Measurements from ENCODE around the gene LGI1.

Gene LGI1

GRCh38 chr10:93773120-93773519, 15.4 kb downstream of the LGI1 start:
- no peak for TF ChIP-seq CTCF (IDR thresholded peaks at IDR 0.05; ENCODE audit: insufficient read depth, low read depth, low read length, missing control alignments)
- no peak for DNase-seq (ENCODE audit: low read depth)
- no peak overlapping the region for H3K4me3 ChIP-seq (ENCODE audit: low read length)

- no peak overlapping the region for H3K4me3 ChIP-seq (ENCODE audit: low read length)
- no peak for TF ChIP-seq CTCF (IDR thresholded peaks at IDR 0.05; ENCODE audit: insufficient read depth, low read depth, low read length, missing control alignments)
- DNase-seq (ENCODE audit: low read depth): no peak
Measured at GRCh38 chr10:93773705-93774104, 16.0 kb downstream of the LGI1 start.

GRCh38 chr10:93775356-93775755, 17.6 kb downstream of the LGI1 start:
- no peak overlapping the region for H3K4me3 ChIP-seq (ENCODE audit: low read length)
- TF ChIP-seq CTCF (IDR thresholded peaks at IDR 0.05; ENCODE audit: insufficient read depth, low read depth, low read length, missing control alignments): no peak
- no peak for DNase-seq (ENCODE audit: low read depth)

GRCh38 chr10:93777092-93777491, 19.4 kb downstream of the LGI1 start:
- no peak overlapping the region for H3K4me3 ChIP-seq (ENCODE audit: low read length)
- no peak for DNase-seq (ENCODE audit: low read depth)

GRCh38 chr10:93784059-93784458, 26.3 kb downstream of the LGI1 start:
- no peak for DNase-seq (ENCODE audit: low read depth)
- no peak overlapping the region for H3K4me3 ChIP-seq (ENCODE audit: low read length)
- no peak for TF ChIP-seq CTCF (IDR thresholded peaks at IDR 0.05; ENCODE audit: insufficient read depth, low read depth, low read length, missing control alignments)

More at GRCh38 chr10:93777092-93777491, 19.4 kb downstream of the LGI1 start:
- TF ChIP-seq CTCF (IDR thresholded peaks at IDR 0.05; ENCODE audit: insufficient read depth, low read depth, low read length, missing control alignments): no peak

GRCh38 chr10:93788413-93789208, 30.9 kb downstream of the LGI1 start:
- no peak for TF ChIP-seq CTCF (IDR thresholded peaks at IDR 0.05; ENCODE audit: insufficient read depth, low read depth, low read length, missing control alignments)
- no peak for DNase-seq (ENCODE audit: low read depth)
- no peak overlapping the region for H3K4me3 ChIP-seq (ENCODE audit: low read length)

- no peak overlapping the region for H3K4me3 ChIP-seq (ENCODE audit: low read length)
- no peak for TF ChIP-seq CTCF (IDR thresholded peaks at IDR 0.05; ENCODE audit: insufficient read depth, low read depth, low read length, missing control alignments)
- DNase-seq (ENCODE audit: low read depth): no peak
Measured at GRCh38 chr10:93790439-93790838, 32.7 kb downstream of the LGI1 start.
